IMR-90 (cell line): Measurements from ENCODE around the gene ZNF212. TPM values are rescaled to one million over a fixed set of nuclear protein-coding genes. Genes with fewer than 3 reads are reported as not detected.
A peak's percentile ranks its signal among the peaks of the same experiment; 100 is the strongest.

Experiments used
- ATAC-seq: fragments of 200-7000 bp; cut with Tn5 transposase; 2 replicates; pipeline ENCODE4 v1.9.1; 2020; ENCODE audit warnings: low read depth, mild to moderate bottlenecking, moderate library complexity
- BruUV-seq: library from RNA; stranded (reverse); fragments of 400-500 nt; replicated peaks from 2 replicates; lab custom pipeline; 2021; lab: Mats Ljungman, UMichigan
- CTCF ChIA-PET: fragments of 300-600 bp; formaldehyde crosslinking; extraction: SDS; loops from one replicate; lab custom pipeline; 2021; ENCODE audit warnings: antibody characterized with exemption; lab: Yijun Ruan, JAX
- POLR2A ChIA-PET: fragments of 300-600 bp; sonication (Branson Sonifier 250); formaldehyde crosslinking; loops from one replicate; lab custom pipeline; 2022; ENCODE audit warnings: antibody characterized with exemption; ENCODE audit not compliant: unreplicated experiment; lab: Charles Lee
- DNase-seq: peaks from one replicate; pipeline ENCODE4 v3.0.0; 2013
- H2AFZ ChIP-seq: replicated peaks from 2 replicates; pipeline ENCODE3; 2013; ENCODE audit warnings: low read length, mild to moderate bottlenecking; ENCODE audit not compliant: poor library complexity
- H2AK5ac ChIP-seq: 2 replicates; pipeline ENCODE4 v1.6.1; 2013; ENCODE audit warnings: low read depth, low read length, inconsistent platforms
- H2AK9ac ChIP-seq: replicated peaks from 2 replicates; pipeline ENCODE3; 2013; ENCODE audit warnings: mild to moderate bottlenecking, low read depth, low read length, moderate library complexity; ENCODE audit not compliant: poor library complexity
- H2BK120ac ChIP-seq: 2 replicates; pipeline ENCODE4 v1.6.1; 2013; ENCODE audit warnings: low read depth, low read length, inconsistent platforms
- H2BK15ac ChIP-seq: 3 replicates; pipeline ENCODE4 v1.6.1; 2013; ENCODE audit warnings: low read depth, low read length, inconsistent platforms
- H2BK20ac ChIP-seq: 2 replicates; pipeline ENCODE4 v1.6.1; 2013; ENCODE audit warnings: low read depth, mild to moderate bottlenecking, inconsistent platforms, low read length, moderate library complexity
- H2BK5ac ChIP-seq: 2 replicates; pipeline ENCODE4 v1.6.1; 2013; ENCODE audit warnings: mild to moderate bottlenecking, low read depth, low read length, inconsistent platforms; ENCODE audit not compliant: poor library complexity, severe bottlenecking
- H3K14ac ChIP-seq: replicated peaks from 2 replicates; pipeline ENCODE4 v1.6.1; 2013; ENCODE audit warnings: low read depth, low read length, inconsistent platforms
- H3K18ac ChIP-seq: 2 replicates; pipeline ENCODE4 v1.6.1; 2013; ENCODE audit warnings: low read depth, low read length, control low read depth
- H3K23ac ChIP-seq: 2 replicates; pipeline ENCODE4 v1.6.1; 2013; ENCODE audit warnings: low read depth, low read length, inconsistent platforms
- H3K27ac ChIP-seq: 2 replicates; pipeline ENCODE4 v1.5.1; 2013; ENCODE audit warnings: mild to moderate bottlenecking, control low read depth, low read length; ENCODE audit not compliant: insufficient read depth
- H3K27me3 ChIP-seq: 2 replicates; pipeline ENCODE4 v1.6.1; 2013; ENCODE audit warnings: low read length; ENCODE audit not compliant: control insufficient read depth, insufficient read depth
- H3K36me3 ChIP-seq: 2 replicates; pipeline ENCODE4 v1.6.1; 2013; ENCODE audit warnings: low read length, mixed read lengths; ENCODE audit not compliant: control insufficient read depth, insufficient read depth
- H3K4ac ChIP-seq: 2 replicates; pipeline ENCODE4 v1.6.1; 2013; ENCODE audit warnings: low read depth, low read length, inconsistent platforms
- H3K4me1 ChIP-seq: 2 replicates; pipeline ENCODE4 v1.6.1; 2013; ENCODE audit warnings: low read length, mixed read lengths; ENCODE audit not compliant: control insufficient read depth, insufficient read depth
- H3K4me2 ChIP-seq: 2 replicates; pipeline ENCODE4 v1.6.1; 2013; ENCODE audit warnings: low read depth, mild to moderate bottlenecking, control low read depth, low read length, moderate library complexity
- H3K4me3 ChIP-seq: 2 replicates; pipeline ENCODE4 v1.5.1; 2013; ENCODE audit warnings: low read depth, mild to moderate bottlenecking, control low read depth, low read length, moderate library complexity; ENCODE audit not compliant: insufficient read depth
- H3K56ac ChIP-seq: 2 replicates; pipeline ENCODE4 v1.6.1; 2013; ENCODE audit warnings: low read length, inconsistent platforms; ENCODE audit not compliant: insufficient read depth; ENCODE audit errors: extremely low read depth
- H3K79me1 ChIP-seq, 2 experiments: 2 replicates each; pipeline ENCODE4 v1.6.1; 2013; ENCODE audit warnings: low read length in 2 of 2, inconsistent platforms in 1 of 2, low read depth in 1 of 2
- H3K9ac ChIP-seq: 2 replicates; pipeline ENCODE4 v1.6.1; 2013; ENCODE audit warnings: low read depth, low read length, control low read depth
- H3K9me1 ChIP-seq: 2 replicates; pipeline ENCODE4 v1.6.1; 2013; ENCODE audit warnings: low read length, inconsistent platforms; ENCODE audit not compliant: insufficient read depth
- H3K9me3 ChIP-seq: 2 replicates; pipeline ENCODE4 v1.6.1; 2013; ENCODE audit warnings: low read length; ENCODE audit not compliant: control insufficient read depth, insufficient read depth
- H4K20me1 ChIP-seq: 2 replicates; pipeline ENCODE4 v1.6.1; 2013; ENCODE audit warnings: low read length, inconsistent platforms; ENCODE audit not compliant: insufficient read depth
- H4K5ac ChIP-seq: 2 replicates; pipeline ENCODE4 v1.6.1; 2013; ENCODE audit warnings: mild to moderate bottlenecking, low read depth, low read length, control low read depth
- H4K8ac ChIP-seq, 2 experiments: 2 replicates each; pipeline ENCODE4 v1.6.1; 2013; ENCODE audit warnings: low read depth in 2 of 2, low read length in 2 of 2, control low read depth in 1 of 2, inconsistent platforms in 1 of 2
- H4K91ac ChIP-seq: 2 replicates; pipeline ENCODE4 v1.6.1; 2013; ENCODE audit warnings: low read depth, low read length, inconsistent platforms; ENCODE audit not compliant: insufficient read depth
- CHD1 ChIP-seq: IDR thresholded peaks from 2 replicates; pipeline ENCODE4 v1.6.1; 2012; ENCODE audit warnings: low read depth, low read length, improper control_type of control experiment
- MAFK ChIP-seq: IDR thresholded peaks from 2 replicates; pipeline ENCODE4 v1.6.1; 2012; ENCODE audit warnings: low read depth, low read length, improper control_type of control experiment
- MXI1 ChIP-seq: IDR thresholded peaks from 2 replicates; pipeline ENCODE4 v1.6.1; 2012; ENCODE audit warnings: low read depth, mild to moderate bottlenecking, low read length, moderate library complexity, borderline replicate concordance
- RAD21 ChIP-seq: IDR thresholded peaks from 2 replicates; pipeline ENCODE4 v1.6.1; 2012; ENCODE audit warnings: low read length, improper control_type of control experiment
- RCOR1 ChIP-seq: IDR thresholded peaks from 2 replicates; pipeline ENCODE4 v1.6.1; 2012; ENCODE audit warnings: mild to moderate bottlenecking, low read length, improper control_type of control experiment; ENCODE audit not compliant: insufficient replicate concordance
- WGBS, 2 experiments: methylation state at CpG; one replicate each; pipeline versions ENCODE4 v1.1.5 to v1.1.7; 2013; ENCODE audit warnings: missing lambda C conversion rate in 2 of 2; ENCODE audit not compliant: insufficient read length in 1 of 2; ENCODE audit errors: extremely low coverage in 2 of 2; 5-methylcytosine and 5-hydroxymethylcytosine counted together
- dilution Hi-C: fragments of 300-500 bp; cut with HindIII; formaldehyde crosslinking; loops from one replicate; pipeline ENCODE4 v1.14.3; 2018; ENCODE audit warnings: low sequenced_read_pairs; ENCODE audit not compliant: unreplicated experiment
- in situ Hi-C: fragments of 300-500 bp; cut with MboI; formaldehyde crosslinking; loops from 3 replicates; pipeline ENCODE4 v1.14.3; 2019; ENCODE audit warnings: low sequenced_read_pairs, inconsistent platforms, mixed read lengths
- intact Hi-C: fragments of 100-400 bp; cut with micrococcal nuclease; formaldehyde crosslinking; loops from 2 replicates; pipeline ENCODE4 v1.10.0; 2022
- polyA plus RNA-seq, 3 experiments: library from polyadenylated mRNA; depleted of rRNA; stranded (reverse); fragments of >200 nt; gene quantifications; 2 replicates each; pipeline ENCODE4 v1.2.3, GENCODE V29; 2012; ENCODE audit warnings: low replicate concordance in 1 of 3
- total RNA-seq: library from RNA; depleted of rRNA; stranded (reverse); fragments of >200 nt; gene quantifications from 2 replicates; pipeline ENCODE4 v1.2.3, GENCODE V29; 2012
- TF ChIP-seq, protein P1 (sequence below): fragments of 150-350 bp; IDR thresholded peaks from 2 replicates; pipeline ENCODE4 v1.6.1; 2017; ENCODE audit warnings: mild to moderate bottlenecking, antibody characterized with exemption, low read length, low read depth
- TF ChIP-seq, protein P2 (sequence below): conservative IDR thresholded peaks from 2 replicates; pipeline ENCODE4 v1.5.1; 2012; ENCODE audit warnings: mild to moderate bottlenecking, low read depth, low read length, improper control_type of control experiment

ZNF212 gene
- total and polyA plus RNA-seq, 2 of the 4 experiments (the other 2 are of a cell fraction), result 3.8 to 5.1 TPM

- TF ChIP-seq RAD21, result no peak
These were observed 40.0 kb upstream of the ZNF212 start (continued) for GRCh38 chr7:149199234-149199995.

DNA sequence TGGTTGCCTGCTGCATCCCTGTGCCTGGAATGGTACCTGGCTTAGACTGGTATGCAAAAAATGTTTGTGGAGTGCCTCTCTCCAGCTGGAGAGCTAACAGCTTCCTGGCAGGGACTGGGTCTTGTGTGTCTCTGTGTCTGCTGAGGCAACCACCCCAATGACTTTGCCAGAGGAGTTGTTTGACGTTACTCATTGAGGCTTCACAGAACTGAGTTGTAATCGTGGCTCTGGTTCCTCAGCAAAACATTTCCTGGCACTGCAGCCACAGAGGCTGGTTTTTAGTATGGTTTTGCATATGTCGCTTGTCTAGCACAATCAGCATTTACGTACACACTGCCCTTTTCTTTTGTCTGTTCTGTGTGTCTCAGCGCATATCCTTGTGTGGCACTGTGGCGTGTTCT lies 36.6 kb upstream of the ZNF212 start:
- Histone ChIP-seq H3K18ac (no peak overlapping the region), H3K4me1 (no peaks in the 10 kb centered on the region), H3K56ac (no peak overlapping the region), H2BK5ac (peak overlapping the region; percentile 41), H3K9me1 (peaks cover 21% of the 10 kb centered on the region), H3K79me1 (peaks cover 38 to 76% of the 10 kb centered on the region in 2 experiments), H3K27ac (no peak overlapping the region), H3K36me3 (peaks cover 70% of the 10 kb centered on the region), H2AK9ac (no peak overlapping the region), H2BK15ac (no peak overlapping the region), H3K4ac (no peak overlapping the region), H3K14ac (no peak overlapping the region), H3K9me3 (no peaks in the 10 kb centered on the region), H4K91ac (no peak overlapping the region), H3K27me3 (no peaks in the 10 kb centered on the region), H3K4me2 (no peak overlapping the region), H2AK5ac (no peak overlapping the region), H4K8ac (no peak overlapping the region), H3K4me3 (no peak overlapping the region), H4K20me1 (peaks cover 22% of the 10 kb centered on the region), H4K5ac (no peak overlapping the region), H3K23ac (no peak overlapping the region), H3K9ac (no peak overlapping the region), H2AFZ (no peak overlapping the region), H2BK120ac (no peak overlapping the region), H2BK20ac (no peak overlapping the region)
- intact Hi-C loops (no loop called here), in situ Hi-C loops (no loop called here), dilution Hi-C loops (no loop called here)
- ChIA-PET CTCF (no interaction called here), POLR2A (no interaction called here)
- no peak for TF ChIP-seq MXI1
- TF ChIP-seq RCOR1, result no peak
- TF ChIP-seq CHD1, result no peak
- TF ChIP-seq, protein P1, sequence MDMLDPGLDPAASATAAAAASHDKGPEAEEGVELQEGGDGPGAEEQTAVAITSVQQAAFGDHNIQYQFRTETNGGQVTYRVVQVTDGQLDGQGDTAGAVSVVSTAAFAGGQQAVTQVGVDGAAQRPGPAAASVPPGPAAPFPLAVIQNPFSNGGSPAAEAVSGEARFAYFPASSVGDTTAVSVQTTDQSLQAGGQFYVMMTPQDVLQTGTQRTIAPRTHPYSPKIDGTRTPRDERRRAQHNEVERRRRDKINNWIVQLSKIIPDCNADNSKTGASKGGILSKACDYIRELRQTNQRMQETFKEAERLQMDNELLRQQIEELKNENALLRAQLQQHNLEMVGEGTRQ, result no peak
- TF ChIP-seq, protein P2, sequence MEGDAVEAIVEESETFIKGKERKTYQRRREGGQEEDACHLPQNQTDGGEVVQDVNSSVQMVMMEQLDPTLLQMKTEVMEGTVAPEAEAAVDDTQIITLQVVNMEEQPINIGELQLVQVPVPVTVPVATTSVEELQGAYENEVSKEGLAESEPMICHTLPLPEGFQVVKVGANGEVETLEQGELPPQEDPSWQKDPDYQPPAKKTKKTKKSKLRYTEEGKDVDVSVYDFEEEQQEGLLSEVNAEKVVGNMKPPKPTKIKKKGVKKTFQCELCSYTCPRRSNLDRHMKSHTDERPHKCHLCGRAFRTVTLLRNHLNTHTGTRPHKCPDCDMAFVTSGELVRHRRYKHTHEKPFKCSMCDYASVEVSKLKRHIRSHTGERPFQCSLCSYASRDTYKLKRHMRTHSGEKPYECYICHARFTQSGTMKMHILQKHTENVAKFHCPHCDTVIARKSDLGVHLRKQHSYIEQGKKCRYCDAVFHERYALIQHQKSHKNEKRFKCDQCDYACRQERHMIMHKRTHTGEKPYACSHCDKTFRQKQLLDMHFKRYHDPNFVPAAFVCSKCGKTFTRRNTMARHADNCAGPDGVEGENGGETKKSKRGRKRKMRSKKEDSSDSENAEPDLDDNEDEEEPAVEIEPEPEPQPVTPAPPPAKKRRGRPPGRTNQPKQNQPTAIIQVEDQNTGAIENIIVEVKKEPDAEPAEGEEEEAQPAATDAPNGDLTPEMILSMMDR, result no peak
- no peak for TF ChIP-seq MAFK
- no TSS peak for BruUV-seq
- WGBS, 2 experiments, result 83% methylated on average over 2 of the region's 6 CpGs; no CpG with 5 or more reads in 1 of the 2 experiments
- DNase-seq, result peak; percentile 31
- ATAC-seq, result no peak
